ENCODE measurements around the gene SLC44A1. TPM values are rescaled to one million over a fixed set of nuclear protein-coding genes. Genes with fewer than 3 reads are reported as not detected.

Gene SLC44A1
- total RNA-seq, 2 donors from 2014 or later: 6.5 to 8.4 TPM

GRCh38 chr9:105290954-105291353 is 46.5 kb downstream of the SLC44A1 start:
- H3K27me3 Mint-ChIP-seq: peaks cover 0 to 10% of the 10 kb centered on the region in 2 donors
- H3K4me1 Mint-ChIP-seq (ENCODE audit: low read depth in 2 of 2): peaks cover 7 to 8% of the 10 kb centered on the region in 2 donors
- no peak overlapping the region for H3K27ac Mint-ChIP-seq
- H3K9me3 Mint-ChIP-seq: no peaks in the 10 kb centered on the region
- H3K4me3 Mint-ChIP-seq: no peak overlapping the region
- no peak for DNase-seq (ENCODE audit: low spot score)
- no peak for ATAC-seq
- no peaks in the 10 kb centered on the region for H3K36me3 Mint-ChIP-seq

GRCh38 chr9:105291422-105291859 is 47.0 kb downstream of the SLC44A1 start:
- H3K27ac Mint-ChIP-seq: no peak overlapping the region
- no peaks in the 10 kb centered on the region for H3K36me3 Mint-ChIP-seq
- no peaks in the 10 kb centered on the region for H3K9me3 Mint-ChIP-seq
- H3K27me3 Mint-ChIP-seq: peaks cover 0 to 10% of the 10 kb centered on the region in 2 donors
- peaks cover 7 to 8% of the 10 kb centered on the region in 2 donors for H3K4me1 Mint-ChIP-seq (ENCODE audit: low read depth in 2 of 2)
- no peak overlapping the region for H3K4me3 Mint-ChIP-seq
- no peak for DNase-seq (ENCODE audit: low spot score)
- no peak for ATAC-seq

- Mint-ChIP-seq H3K27me3 (peaks cover 0 to 10% of the 10 kb centered on the region in 2 donors), H3K36me3 (no peaks in the 10 kb centered on the region), H3K4me3 (no peak overlapping the region), H3K27ac (no peak overlapping the region), H3K4me1 (ENCODE audit: low read depth in 2 of 2) (peaks cover 7 to 8% of the 10 kb centered on the region in 2 donors), H3K9me3 (no peaks in the 10 kb centered on the region)
- DNase-seq (ENCODE audit: low spot score) (no peak), ATAC-seq (no peak)
Observed at GRCh38 chr9:105291938-105292337, 47.5 kb downstream of the SLC44A1 start.

- peaks cover 7 to 8% of the 10 kb centered on the region in 2 donors for H3K4me1 Mint-ChIP-seq (ENCODE audit: low read depth in 2 of 2)
- ATAC-seq: no peak
- no peak overlapping the region for H3K4me3 Mint-ChIP-seq
- no peak overlapping the region for H3K27ac Mint-ChIP-seq
- H3K9me3 Mint-ChIP-seq: no peaks in the 10 kb centered on the region
- no peaks in the 10 kb centered on the region for H3K36me3 Mint-ChIP-seq
- no peak for DNase-seq (ENCODE audit: low spot score)
- H3K27me3 Mint-ChIP-seq: peaks cover 0 to 10% of the 10 kb centered on the region in 2 donors
Observed at GRCh38 chr9:105293408-105293807, 49.0 kb downstream of the SLC44A1 start.

- Mint-ChIP-seq H3K4me3 (no peak overlapping the region), H3K27me3 (peaks cover 0 to 10% of the 10 kb centered on the region in 2 donors), H3K36me3 (no peaks in the 10 kb centered on the region), H3K27ac (no peak overlapping the region), H3K9me3 (no peaks in the 10 kb centered on the region), H3K4me1 (ENCODE audit: low read depth in 2 of 2) (peaks cover 7 to 8% of the 10 kb centered on the region in 2 donors)
- no peak for DNase-seq (ENCODE audit: low spot score)
- ATAC-seq: no peak
Observed at GRCh38 chr9:105295201-105295550, 50.7 kb downstream of the SLC44A1 start.

GRCh38 chr9:105295986-105296385 is 51.5 kb downstream of the SLC44A1 start:
- Mint-ChIP-seq H3K27ac (no peak overlapping the region), H3K4me1 (ENCODE audit: low read depth in 2 of 2) (peaks cover 7 to 8% of the 10 kb centered on the region in 2 donors), H3K4me3 (no peak overlapping the region), H3K36me3 (no peaks in the 10 kb centered on the region), H3K27me3 (peaks cover 0 to 10% of the 10 kb centered on the region in 2 donors), H3K9me3 (no peaks in the 10 kb centered on the region)
- no peak for ATAC-seq
- no peak for DNase-seq (ENCODE audit: low spot score)

GRCh38 chr9:105296445-105296844 is 52.0 kb downstream of the SLC44A1 start:
- DNase-seq (ENCODE audit: low spot score) (no peak), ATAC-seq (no peak)
- H3K27me3 Mint-ChIP-seq: peaks cover 0 to 10% of the 10 kb centered on the region in 2 donors
- H3K27ac Mint-ChIP-seq: no peak overlapping the region
- H3K4me3 Mint-ChIP-seq: no peak overlapping the region
- no peaks in the 10 kb centered on the region for H3K9me3 Mint-ChIP-seq
- no peaks in the 10 kb centered on the region for H3K36me3 Mint-ChIP-seq
- peaks cover 7 to 8% of the 10 kb centered on the region in 2 donors for H3K4me1 Mint-ChIP-seq (ENCODE audit: low read depth in 2 of 2)

- Mint-ChIP-seq H3K27ac (no peak overlapping the region), H3K9me3 (no peaks in the 10 kb centered on the region), H3K4me3 (no peak overlapping the region), H3K36me3 (no peaks in the 10 kb centered on the region), H3K4me1 (ENCODE audit: low read depth in 2 of 2) (peaks cover 7 to 8% of the 10 kb centered on the region in 2 donors), H3K27me3 (peaks cover 0 to 10% of the 10 kb centered on the region in 2 donors)
- DNase-seq (ENCODE audit: low spot score) (no peak), ATAC-seq (no peak)
Observed at GRCh38 chr9:105296877-105297287, 52.4 kb downstream of the SLC44A1 start.

- H3K36me3 Mint-ChIP-seq: no peaks in the 10 kb centered on the region
- peaks cover 0 to 10% of the 10 kb centered on the region in 2 donors for H3K27me3 Mint-ChIP-seq
- H3K4me3 Mint-ChIP-seq: no peak overlapping the region
- ATAC-seq: no peak
- peaks cover 7 to 8% of the 10 kb centered on the region in 2 donors for H3K4me1 Mint-ChIP-seq (ENCODE audit: low read depth in 2 of 2)
- no peaks in the 10 kb centered on the region for H3K9me3 Mint-ChIP-seq
- no peak overlapping the region for H3K27ac Mint-ChIP-seq
- DNase-seq (ENCODE audit: low spot score): no peak
Observed at GRCh38 chr9:105297442-105298075, 53.1 kb downstream of the SLC44A1 start.

- DNase-seq (ENCODE audit: low spot score) (no peak), ATAC-seq (peak; percentile 40 to 81)
- no peak overlapping the region for H3K27ac Mint-ChIP-seq
- no peaks in the 10 kb centered on the region for H3K9me3 Mint-ChIP-seq
- H3K27me3 Mint-ChIP-seq: peaks cover 0 to 9% of the 10 kb centered on the region in 2 donors
- no peaks in the 10 kb centered on the region for H3K36me3 Mint-ChIP-seq
- no peak overlapping the region for H3K4me3 Mint-ChIP-seq
- peaks cover 5 to 6% of the 10 kb centered on the region in 2 donors for H3K4me1 Mint-ChIP-seq (ENCODE audit: low read depth in 2 of 2)
Observed at GRCh38 chr9:105299190-105299854, 54.9 kb downstream of the SLC44A1 start.

- no peak overlapping the region for H3K27ac Mint-ChIP-seq
- ATAC-seq (no peak), DNase-seq (ENCODE audit: low spot score) (no peak)
- H3K9me3 Mint-ChIP-seq: no peaks in the 10 kb centered on the region
- no peaks in the 10 kb centered on the region for H3K36me3 Mint-ChIP-seq
- no peaks in the 10 kb centered on the region for H3K27me3 Mint-ChIP-seq
- no peak overlapping the region for H3K4me3 Mint-ChIP-seq
- H3K4me1 Mint-ChIP-seq (ENCODE audit: low read depth in 2 of 2): no peaks in the 10 kb centered on the region
Observed at GRCh38 chr9:105302728-105303127, 58.3 kb downstream of the SLC44A1 start.

- ATAC-seq (no peak), DNase-seq (ENCODE audit: low spot score) (no peak)
- no peaks in the 10 kb centered on the region for H3K36me3 Mint-ChIP-seq
- H3K27ac Mint-ChIP-seq: no peak overlapping the region
- no peak overlapping the region for H3K4me3 Mint-ChIP-seq
- no peaks in the 10 kb centered on the region for H3K27me3 Mint-ChIP-seq
- H3K9me3 Mint-ChIP-seq: no peaks in the 10 kb centered on the region
- no peaks in the 10 kb centered on the region for H3K4me1 Mint-ChIP-seq (ENCODE audit: low read depth in 2 of 2)
Observed at GRCh38 chr9:105305856-105306255, 61.4 kb downstream of the SLC44A1 start.

- DNase-seq (ENCODE audit: low spot score): no peak
- no peak for ATAC-seq
- Mint-ChIP-seq H3K4me3 (no peak overlapping the region), H3K9me3 (no peaks in the 10 kb centered on the region), H3K4me1 (ENCODE audit: low read depth in 2 of 2) (no peaks in the 10 kb centered on the region), H3K27ac (no peak overlapping the region), H3K27me3 (no peaks in the 10 kb centered on the region), H3K36me3 (no peaks in the 10 kb centered on the region)
Observed at GRCh38 chr9:105306351-105307140, 62.1 kb downstream of the SLC44A1 start.

GRCh38 chr9:105307591-105308130 is 63.2 kb downstream of the SLC44A1 start:
- no peaks in the 10 kb centered on the region for H3K27me3 Mint-ChIP-seq
- H3K36me3 Mint-ChIP-seq: no peaks in the 10 kb centered on the region

More at GRCh38 chr9:105307591-105308130, 63.2 kb downstream of the SLC44A1 start:
- H3K27ac Mint-ChIP-seq: no peak overlapping the region
- no peaks in the 10 kb centered on the region for H3K4me1 Mint-ChIP-seq (ENCODE audit: low read depth in 2 of 2)
- ATAC-seq: no peak
- H3K9me3 Mint-ChIP-seq: no peaks in the 10 kb centered on the region
- DNase-seq (ENCODE audit: low spot score): no peak
- H3K4me3 Mint-ChIP-seq: no peak overlapping the region

Measured in natural killer cell treated with Interleukin-12 subunit alpha and Interleukin-12 subunit beta and Interleukin-15 and Interleukin-18, amount 100 ng/mL, for 72 hours (primary cell).